ENCODE measurements around the gene ARF1.

DNA sequence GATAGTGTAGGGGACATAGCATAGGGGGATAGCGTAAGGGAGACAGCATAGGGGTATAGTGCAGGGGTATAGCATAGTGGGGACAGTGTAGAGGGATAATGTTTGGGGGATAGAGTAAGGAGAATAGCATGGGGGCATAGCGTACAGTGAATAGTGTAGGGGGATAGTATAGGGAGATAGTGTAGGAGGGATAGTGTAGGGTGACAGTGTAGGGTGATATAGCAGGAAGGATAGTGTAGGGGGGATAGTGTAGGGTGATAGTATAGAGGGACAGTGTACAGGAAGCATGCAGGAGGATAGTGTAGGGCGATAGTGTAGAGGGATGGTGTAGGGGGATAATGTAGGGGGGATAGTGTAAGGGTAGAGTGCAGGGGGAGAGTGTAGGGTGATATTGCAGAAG is 11.7 kb upstream of the ARF1 start:
- TF ChIP-seq RAD21 (IDR thresholded peaks at IDR 0.05; ENCODE audit: low read depth) (no peak), EP300 (IDR thresholded peaks at IDR 0.05; ENCODE audit: borderline replicate concordance) (no peak), TAF1 (IDR thresholded peaks at IDR 0.05; ENCODE audit: low read depth) (no peak), YY1 (IDR thresholded peaks at IDR 0.05; ENCODE audit: low read depth) (no peak), NFIC (IDR thresholded peaks at IDR 0.05) (no peak)
- TF ChIP-seq, protein P1, sequence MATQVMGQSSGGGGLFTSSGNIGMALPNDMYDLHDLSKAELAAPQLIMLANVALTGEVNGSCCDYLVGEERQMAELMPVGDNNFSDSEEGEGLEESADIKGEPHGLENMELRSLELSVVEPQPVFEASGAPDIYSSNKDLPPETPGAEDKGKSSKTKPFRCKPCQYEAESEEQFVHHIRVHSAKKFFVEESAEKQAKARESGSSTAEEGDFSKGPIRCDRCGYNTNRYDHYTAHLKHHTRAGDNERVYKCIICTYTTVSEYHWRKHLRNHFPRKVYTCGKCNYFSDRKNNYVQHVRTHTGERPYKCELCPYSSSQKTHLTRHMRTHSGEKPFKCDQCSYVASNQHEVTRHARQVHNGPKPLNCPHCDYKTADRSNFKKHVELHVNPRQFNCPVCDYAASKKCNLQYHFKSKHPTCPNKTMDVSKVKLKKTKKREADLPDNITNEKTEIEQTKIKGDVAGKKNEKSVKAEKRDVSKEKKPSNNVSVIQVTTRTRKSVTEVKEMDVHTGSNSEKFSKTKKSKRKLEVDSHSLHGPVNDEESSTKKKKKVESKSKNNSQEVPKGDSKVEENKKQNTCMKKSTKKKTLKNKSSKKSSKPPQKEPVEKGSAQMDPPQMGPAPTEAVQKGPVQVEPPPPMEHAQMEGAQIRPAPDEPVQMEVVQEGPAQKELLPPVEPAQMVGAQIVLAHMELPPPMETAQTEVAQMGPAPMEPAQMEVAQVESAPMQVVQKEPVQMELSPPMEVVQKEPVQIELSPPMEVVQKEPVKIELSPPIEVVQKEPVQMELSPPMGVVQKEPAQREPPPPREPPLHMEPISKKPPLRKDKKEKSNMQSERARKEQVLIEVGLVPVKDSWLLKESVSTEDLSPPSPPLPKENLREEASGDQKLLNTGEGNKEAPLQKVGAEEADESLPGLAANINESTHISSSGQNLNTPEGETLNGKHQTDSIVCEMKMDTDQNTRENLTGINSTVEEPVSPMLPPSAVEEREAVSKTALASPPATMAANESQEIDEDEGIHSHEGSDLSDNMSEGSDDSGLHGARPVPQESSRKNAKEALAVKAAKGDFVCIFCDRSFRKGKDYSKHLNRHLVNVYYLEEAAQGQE (IDR thresholded peaks at IDR 0.05; ENCODE audit: low read depth), result no peak
- TF ChIP-seq, protein P2, sequence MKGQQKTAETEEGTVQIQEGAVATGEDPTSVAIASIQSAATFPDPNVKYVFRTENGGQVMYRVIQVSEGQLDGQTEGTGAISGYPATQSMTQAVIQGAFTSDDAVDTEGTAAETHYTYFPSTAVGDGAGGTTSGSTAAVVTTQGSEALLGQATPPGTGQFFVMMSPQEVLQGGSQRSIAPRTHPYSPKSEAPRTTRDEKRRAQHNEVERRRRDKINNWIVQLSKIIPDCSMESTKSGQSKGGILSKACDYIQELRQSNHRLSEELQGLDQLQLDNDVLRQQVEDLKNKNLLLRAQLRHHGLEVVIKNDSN (IDR thresholded peaks at IDR 0.05), result no peak

Data from Ishikawa (cell line).